ENCODE measurements around the gene HMX1. TPM values are rescaled to one million over a fixed set of nuclear protein-coding genes. Genes with fewer than 3 reads are reported as not detected.

HMX1 gene
- total RNA-seq, 4 donors from 2014 or later, result 0.19 TPM; not detected in 3

DNA sequence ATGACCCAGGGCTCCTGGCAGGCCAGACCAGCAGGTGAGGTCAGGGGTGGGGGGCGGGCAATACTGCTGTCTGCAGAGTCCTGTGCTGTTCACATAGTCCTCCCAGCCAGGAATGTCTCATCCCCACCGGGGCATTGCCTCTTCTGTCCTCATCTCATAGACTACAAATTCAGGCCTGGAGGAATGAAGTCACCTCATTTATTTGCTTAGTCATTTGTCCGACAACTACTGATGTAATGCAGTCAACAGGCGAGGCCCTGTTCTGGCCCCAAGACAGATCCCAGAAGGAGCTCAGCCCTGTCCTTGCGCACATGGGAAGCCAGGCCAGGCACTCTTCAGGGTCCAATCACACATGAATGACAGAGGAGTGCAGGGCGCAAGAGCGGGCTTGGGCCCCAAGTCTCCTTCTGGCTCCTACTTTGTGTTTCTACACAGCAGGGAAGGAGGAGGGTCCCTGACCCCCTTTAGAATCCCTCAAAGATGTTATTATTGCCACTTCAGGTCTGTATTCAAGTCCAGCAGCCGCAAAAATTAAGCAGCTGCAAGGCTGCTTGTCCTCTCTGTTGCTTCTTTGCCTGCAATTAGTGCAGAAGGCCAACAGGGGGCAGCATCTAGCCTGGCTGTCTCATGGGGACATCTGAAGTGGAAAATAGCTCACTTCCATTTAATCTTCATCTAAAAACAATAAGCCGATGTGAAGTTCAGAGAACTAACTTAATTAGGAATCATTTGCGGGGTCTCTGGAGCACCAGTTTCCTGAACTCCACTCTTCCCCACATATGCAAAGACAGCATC is 15.2 kb upstream of the HMX1 start:
- H3K27ac ChIP-seq, result no peak overlapping the region
- no peaks in the 10 kb centered on the region for H3K36me3 ChIP-seq
- no peak for TF ChIP-seq POLR2A (IDR thresholded peaks at IDR 0.05)
- TF ChIP-seq, protein P1, sequence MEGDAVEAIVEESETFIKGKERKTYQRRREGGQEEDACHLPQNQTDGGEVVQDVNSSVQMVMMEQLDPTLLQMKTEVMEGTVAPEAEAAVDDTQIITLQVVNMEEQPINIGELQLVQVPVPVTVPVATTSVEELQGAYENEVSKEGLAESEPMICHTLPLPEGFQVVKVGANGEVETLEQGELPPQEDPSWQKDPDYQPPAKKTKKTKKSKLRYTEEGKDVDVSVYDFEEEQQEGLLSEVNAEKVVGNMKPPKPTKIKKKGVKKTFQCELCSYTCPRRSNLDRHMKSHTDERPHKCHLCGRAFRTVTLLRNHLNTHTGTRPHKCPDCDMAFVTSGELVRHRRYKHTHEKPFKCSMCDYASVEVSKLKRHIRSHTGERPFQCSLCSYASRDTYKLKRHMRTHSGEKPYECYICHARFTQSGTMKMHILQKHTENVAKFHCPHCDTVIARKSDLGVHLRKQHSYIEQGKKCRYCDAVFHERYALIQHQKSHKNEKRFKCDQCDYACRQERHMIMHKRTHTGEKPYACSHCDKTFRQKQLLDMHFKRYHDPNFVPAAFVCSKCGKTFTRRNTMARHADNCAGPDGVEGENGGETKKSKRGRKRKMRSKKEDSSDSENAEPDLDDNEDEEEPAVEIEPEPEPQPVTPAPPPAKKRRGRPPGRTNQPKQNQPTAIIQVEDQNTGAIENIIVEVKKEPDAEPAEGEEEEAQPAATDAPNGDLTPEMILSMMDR (IDR thresholded peaks at IDR 0.05), result peak in 3 of 6 experiments; percentile 8 to 48 (median 11)
- DNase-seq, result no peak
- H3K4me1 ChIP-seq, result peaks cover 0 to 2% (median 0%) of the 10 kb centered on the region in 3 donors
- H3K4me3 ChIP-seq, result no peak overlapping the region
- H3K9me3 ChIP-seq, result no peaks in the 10 kb centered on the region
- 79 to 88% methylated on average over 6 to 8 of the region's 10 CpGs for WGBS, 2 donors
- intact Hi-C loops (cut with DNase I), result no loop called here
- peaks cover 0 to 99% (median 6%) of the 10 kb centered on the region in 4 donors for H3K27me3 ChIP-seq

DNA sequence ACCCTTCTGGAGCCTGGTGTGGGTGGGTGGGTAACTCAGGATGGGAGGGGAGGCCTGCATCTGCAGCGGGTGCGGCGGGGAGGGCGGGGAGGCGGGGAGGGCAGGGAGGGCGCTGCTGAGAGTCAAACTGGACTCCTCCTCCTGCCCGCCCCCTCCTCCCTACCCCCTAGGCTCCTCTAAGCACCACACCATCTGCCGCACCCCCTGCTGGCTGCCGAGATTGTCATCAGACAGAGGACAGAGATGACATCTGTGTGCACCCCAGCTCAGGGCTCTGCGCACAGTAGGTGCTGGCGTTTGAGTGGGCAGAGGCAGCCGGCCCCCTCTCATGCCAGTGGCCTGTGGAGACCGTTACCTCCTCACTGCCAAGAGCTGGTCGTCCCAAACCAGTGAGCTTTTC is 10.6 kb upstream of the HMX1 start:
- Histone ChIP-seq H3K27ac (no peak overlapping the region), H3K4me1 (no peaks in the 10 kb centered on the region), H3K36me3 (no peaks in the 10 kb centered on the region), H3K27me3 (peaks cover 0 to 99% (median 5%) of the 10 kb centered on the region in 4 donors), H3K9me3 (no peaks in the 10 kb centered on the region), H3K4me3 (no peak overlapping the region)
- 53% methylated on average over 6 of the region's 14 CpGs; no CpG with 5 or more reads in 1 of the 2 donors for WGBS, 2 donors
- intact Hi-C loops (cut with DNase I), result no loop called here
- DNase-seq, result no peak
- TF ChIP-seq POLR2A (IDR thresholded peaks at IDR 0.05), result no peak
- TF ChIP-seq, protein P1 (IDR thresholded peaks at IDR 0.05), result no peak

DNA sequence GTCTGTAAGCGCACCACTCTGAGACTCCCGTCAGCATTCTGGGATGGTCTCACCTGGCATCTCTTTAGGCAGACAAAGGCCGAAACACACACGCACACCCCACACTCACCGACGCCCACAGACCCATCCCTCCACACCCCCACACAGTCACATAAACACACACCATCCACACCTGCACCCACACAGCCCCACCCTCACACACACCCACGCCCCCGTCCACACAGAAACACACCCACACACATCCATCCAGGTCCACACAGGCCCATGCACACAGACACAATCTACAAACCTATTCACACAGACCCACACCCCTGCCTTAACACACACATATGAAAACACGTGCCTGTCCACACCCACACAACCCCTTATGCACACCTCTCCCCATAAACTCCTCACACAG is 9.2 kb upstream of the HMX1 start:
- Histone ChIP-seq H3K4me1 (no peaks in the 10 kb centered on the region), H3K9me3 (no peaks in the 10 kb centered on the region), H3K4me3 (no peak overlapping the region), H3K36me3 (no peaks in the 10 kb centered on the region), H3K27ac (no peak overlapping the region), H3K27me3 (peaks cover 0 to 99% (median 6%) of the 10 kb centered on the region in 4 donors)
- DNase-seq, result no peak
- TF ChIP-seq, protein P1 (IDR thresholded peaks at IDR 0.05), result no peak
- TF ChIP-seq POLR2A (IDR thresholded peaks at IDR 0.05), result no peak
- WGBS, 2 donors, result 67 to 71% methylated on average over 9 of the region's 9 CpGs
- intact Hi-C loops (cut with DNase I), result no loop called here

DNA sequence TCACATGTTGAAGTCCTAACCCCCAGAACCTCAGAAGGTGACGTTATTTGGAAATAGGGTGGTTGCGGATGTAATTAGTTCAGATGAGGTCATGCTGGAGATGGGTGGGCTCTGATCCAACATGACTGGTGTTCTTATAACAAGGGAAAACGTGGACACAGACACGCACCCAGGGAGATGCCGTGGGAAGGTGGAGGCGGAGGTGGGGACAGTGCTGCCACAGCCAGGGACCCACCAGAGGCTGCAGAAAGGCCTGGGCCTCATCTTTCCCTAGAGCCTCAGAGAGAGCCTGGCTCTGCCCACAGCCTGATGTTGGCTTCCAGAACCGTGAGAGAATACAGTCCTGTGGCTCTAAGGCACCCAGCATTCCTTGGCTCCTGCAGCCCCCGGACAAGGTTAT is 7.9 kb upstream of the HMX1 start:
- Histone ChIP-seq H3K4me3 (no peak overlapping the region), H3K27ac (no peak overlapping the region), H3K9me3 (no peaks in the 10 kb centered on the region), H3K36me3 (no peaks in the 10 kb centered on the region), H3K4me1 (no peaks in the 10 kb centered on the region), H3K27me3 (peaks cover 0 to 99% (median 16%) of the 10 kb centered on the region in 4 donors)
- intact Hi-C loops (cut with DNase I), result no loop called here
- DNase-seq, result no peak
- TF ChIP-seq, protein P1 (IDR thresholded peaks at IDR 0.05), result no peak
- TF ChIP-seq POLR2A (IDR thresholded peaks at IDR 0.05), result no peak
- 69 to 74% methylated on average over 8 of the region's 8 CpGs for WGBS, 2 donors

DNA sequence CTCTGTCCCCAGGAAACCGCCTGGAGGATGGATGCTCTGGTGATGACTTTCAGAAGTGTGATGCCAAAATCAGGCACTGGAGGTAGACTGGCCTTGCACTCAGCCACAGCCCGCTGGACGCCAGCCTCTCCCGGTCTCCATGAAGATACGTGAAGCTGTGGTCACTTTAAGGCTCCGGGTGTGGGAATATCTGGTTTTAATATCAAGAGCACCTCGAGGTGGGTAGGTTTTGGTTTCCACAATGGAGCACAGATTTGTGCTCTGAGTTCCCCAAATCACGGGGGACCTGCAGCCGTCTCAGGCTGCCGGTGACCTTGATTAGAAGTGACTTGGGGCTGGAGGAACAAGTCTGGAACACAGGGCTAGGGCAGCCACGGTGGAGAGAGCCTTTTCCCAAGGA is 6.8 kb upstream of the HMX1 start:
- H3K4me1 ChIP-seq, result no peaks in the 10 kb centered on the region
- intact Hi-C loops (cut with DNase I), result no loop called here
- peaks cover 4 to 100% (median 26%) of the 10 kb centered on the region in 4 donors for H3K27me3 ChIP-seq
- no peak for TF ChIP-seq POLR2A (IDR thresholded peaks at IDR 0.05)
- TF ChIP-seq, protein P1 (IDR thresholded peaks at IDR 0.05), result no peak
- DNase-seq, result no peak
- no peaks in the 10 kb centered on the region for H3K9me3 ChIP-seq
- 60% methylated on average over 1 of the region's 11 CpGs; no CpG with 5 or more reads in 1 of the 2 donors for WGBS, 2 donors
- H3K27ac ChIP-seq, result no peak overlapping the region
- no peak overlapping the region for H3K4me3 ChIP-seq
- H3K36me3 ChIP-seq, result no peaks in the 10 kb centered on the region
